Stimulated activated CD4-positive, alpha-beta T cell treated with anti-CD3 and anti-CD28 coated beads, Interleukin-15, amount 100 ng/mL, for 24 hours (primary cell): ENCODE results near the gene C20orf144.
"Not testable (repeated sequence)": the region's sequence is repeated elsewhere in the genome, so short reads cannot be mapped to it uniquely, and the experiment has no call there.

Source experiments
- DNase-seq: peaks from one replicate; pipeline ENCODE4 v3.0.0-alpha.2; 2020

Gene C20orf144

GRCh38 chr20:33698966-33699365 lies 36.8 kb downstream of the C20orf144 start:
- not testable (repeated sequence) for DNase-seq

GRCh38 chr20:33700696-33701441 lies 38.7 kb downstream of the C20orf144 start:
- DNase-seq = not testable (repeated sequence)

- no peak for DNase-seq
These were observed 39.7 kb downstream of the C20orf144 start for GRCh38 chr20:33701629-33702450.

- no peak for DNase-seq
These were observed 40.7 kb downstream of the C20orf144 start for GRCh38 chr20:33702861-33703260.

GRCh38 chr20:33703498-33704137 lies 41.5 kb downstream of the C20orf144 start:
- DNase-seq = no peak

- DNase-seq = no peak
These were observed 42.2 kb downstream of the C20orf144 start for GRCh38 chr20:33704197-33704924.

- no peak for DNase-seq
These were observed 45.5 kb downstream of the C20orf144 start for GRCh38 chr20:33707668-33708067.

GRCh38 chr20:33709398-33709797 lies 47.3 kb downstream of the C20orf144 start:
- DNase-seq = peak; percentile 16

- no peak for DNase-seq
These were observed 47.9 kb downstream of the C20orf144 start for GRCh38 chr20:33709905-33710541.

- no peak for DNase-seq
These were observed 48.7 kb downstream of the C20orf144 start for GRCh38 chr20:33710681-33711445.

GRCh38 chr20:33711446-33711738 lies 49.3 kb downstream of the C20orf144 start:
- DNase-seq = no peak
